Ovary (tissue), 9 donors: ENCODE data around the gene DAAM1. TPM values are rescaled to one million over a fixed set of nuclear protein-coding genes. Genes with fewer than 3 reads are reported as not detected.

ENCODE experiments used
- DNase-seq, 5 donors: peaks; one replicate each; pipeline ENCODE4 v3.0.0-alpha.2; 2019 to 2020
- H3K27ac ChIP-seq, 2 donors: fragments of 200-600 bp; one replicate each; pipeline versions ENCODE4 v1.5.1 to v1.8.0; 2019 to 2022
- H3K27me3 ChIP-seq: fragments of 200-600 bp; one replicate; pipeline ENCODE4 v1.8.0; 2022
- H3K36me3 ChIP-seq: fragments of 200-600 bp; sonication (generic); one replicate; pipeline ENCODE4 v1.5.1; 2019
- H3K4me1 ChIP-seq: one replicate; pipeline ENCODE4 v1.8.1; 2013; ENCODE audit warnings: mild to moderate bottlenecking, moderate library complexity; ENCODE audit not compliant: insufficient read depth
- H3K4me3 ChIP-seq: fragments of 200-600 bp; sonication (generic); one replicate; pipeline ENCODE4 v1.5.1; 2017
- H3K9me3 ChIP-seq, 2 donors: fragments of 200-600 bp in 1 of 2; sonication (generic) in 1 of 2; one replicate each; pipeline versions ENCODE4 v1.5.1 to v1.8.1; 2013 to 2019; ENCODE audit warnings: mild to moderate bottlenecking in 1 of 2, moderate library complexity in 1 of 2
- EP300 ChIP-seq: sonication (generic); formaldehyde crosslinking; IDR thresholded peaks from one replicate; pipeline ENCODE4 v1.6.1; 2017; ENCODE audit warnings: antibody characterized with exemption
- POLR2A ChIP-seq: fragments of 450-650 bp; IDR thresholded peaks from one replicate; pipeline ENCODE4 v1.6.1; 2017; ENCODE audit warnings: antibody characterized with exemption, mild to moderate bottlenecking, moderate library complexity
- WGBS, 3 donors: extraction: QIAGEN DNeasy Blood & Tissue Kit in 1 of 3; methylation state at CpG; one replicate each; pipeline versions ENCODE4 v1.1.5 to v1.1.7; 2013 to 2017; 5-methylcytosine and 5-hydroxymethylcytosine counted together
- intact Hi-C, 4 donors: fragments of 100-400 bp; cut with DNase I; formaldehyde crosslinking; loops; one replicate each; pipeline versions ENCODE4 v1.11.0 to v1.15.1; 2022 to 2023
- polyA plus RNA-seq, 2 donors: library from polyadenylated mRNA; stranded (reverse); fragments of 200-250 nt in 1 of 2; fragments of 350-450 nt in 1 of 2; fragmentation: Illumina TruSeq in 1 of 2; extraction: RNeasy Lipid Tissue Mini Kit (QIAGEN cat#74804) in 1 of 2; gene quantifications; one replicate each; pipeline ENCODE4 v1.2.3, GENCODE V29; 2013 to 2014
- total RNA-seq, 7 donors: library from RNA; depleted of rRNA in 2 of 7; stranded (reverse); fragments of >200 nt in 2 of 7; fragmentation: NEBNext Ultra II Directional in 3 of 7; extraction: Animal tissue kit (Norgen Biotek cat#: 25700) in 3 of 7; gene quantifications; one replicate each; pipeline versions ENCODE4 v1.1.0 to v1.2.4, GENCODE V29; 2016 to 2023
- TF ChIP-seq, protein P1 (sequence below), 3 donors: fragments of 450-650 bp in 2 of 3; fragments of 200-600 bp in 1 of 3; IDR thresholded peaks; one replicate each; pipeline versions ENCODE4 v1.5.1 to v1.8.0; 2016 to 2022; ENCODE audit warnings: antibody characterized with exemption in 3 of 3, mild to moderate bottlenecking in 1 of 3
- donor health status: DM: no; HTN: no; CAD: no; lungs with moderate emphysema.
- donor health status: DM: no; HTN: no; CAD: no.
- donor health status: Bipolar disorder and iron deficiency.
- donor health status: DM: yes; HTN: yes; CAD: no.
- donor health status: DM: no; HTN: no; CAD: no.
- donor health status: DM: yes; HTN: yes; CAD: no.

DAAM1 gene
- total and polyA plus RNA-seq, 9 donors = 19.0 to 83.3 (median 35.3) TPM

- intact Hi-C loops = loop anchor here in 1 of 4 donors (10.0 kb wide), 1 partner anchor 63 kb away; no protein-coding TSS in a partner anchor
- TF ChIP-seq POLR2A = no peak
- TF ChIP-seq, protein P1, sequence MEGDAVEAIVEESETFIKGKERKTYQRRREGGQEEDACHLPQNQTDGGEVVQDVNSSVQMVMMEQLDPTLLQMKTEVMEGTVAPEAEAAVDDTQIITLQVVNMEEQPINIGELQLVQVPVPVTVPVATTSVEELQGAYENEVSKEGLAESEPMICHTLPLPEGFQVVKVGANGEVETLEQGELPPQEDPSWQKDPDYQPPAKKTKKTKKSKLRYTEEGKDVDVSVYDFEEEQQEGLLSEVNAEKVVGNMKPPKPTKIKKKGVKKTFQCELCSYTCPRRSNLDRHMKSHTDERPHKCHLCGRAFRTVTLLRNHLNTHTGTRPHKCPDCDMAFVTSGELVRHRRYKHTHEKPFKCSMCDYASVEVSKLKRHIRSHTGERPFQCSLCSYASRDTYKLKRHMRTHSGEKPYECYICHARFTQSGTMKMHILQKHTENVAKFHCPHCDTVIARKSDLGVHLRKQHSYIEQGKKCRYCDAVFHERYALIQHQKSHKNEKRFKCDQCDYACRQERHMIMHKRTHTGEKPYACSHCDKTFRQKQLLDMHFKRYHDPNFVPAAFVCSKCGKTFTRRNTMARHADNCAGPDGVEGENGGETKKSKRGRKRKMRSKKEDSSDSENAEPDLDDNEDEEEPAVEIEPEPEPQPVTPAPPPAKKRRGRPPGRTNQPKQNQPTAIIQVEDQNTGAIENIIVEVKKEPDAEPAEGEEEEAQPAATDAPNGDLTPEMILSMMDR (IDR thresholded peaks at IDR 0.05) = no peak
- no peak for TF ChIP-seq EP300
- Histone ChIP-seq H3K36me3 (no peaks in the 10 kb centered on the region), H3K4me3 (no peak overlapping the region), H3K4me1 (peaks cover 1% of the 10 kb centered on the region), H3K9me3 (no peaks in the 10 kb centered on the region), H3K27ac (no peak overlapping the region), H3K27me3 (no peaks in the 10 kb centered on the region)
- no peak for DNase-seq
- 90 to 94% (median 93%) methylated on average over 10 of the region's 10 CpGs for WGBS, 3 donors
Observed at GRCh38 chr14:59268011-59268410, 79.5 kb downstream of the DAAM1 start.

- TF ChIP-seq, protein P1 (IDR thresholded peaks at IDR 0.05) = no peak
- no peak for TF ChIP-seq EP300
- no peak for TF ChIP-seq POLR2A
- no peaks in the 10 kb centered on the region for H3K4me1 ChIP-seq
- H3K27ac ChIP-seq = no peak overlapping the region
- 96 to 97% (median 96%) methylated on average over 5 of the region's 5 CpGs for WGBS, 3 donors
- H3K4me3 ChIP-seq = no peak overlapping the region
- DNase-seq = no peak
- intact Hi-C loops = loop anchor here in 1 of 4 donors (10.0 kb wide), 1 partner anchor 64 kb away; no protein-coding TSS in a partner anchor
- H3K9me3 ChIP-seq = no peaks in the 10 kb centered on the region
- H3K27me3 ChIP-seq = no peaks in the 10 kb centered on the region
- no peaks in the 10 kb centered on the region for H3K36me3 ChIP-seq
Observed at GRCh38 chr14:59268858-59269257, 80.4 kb downstream of the DAAM1 start.

DNA sequence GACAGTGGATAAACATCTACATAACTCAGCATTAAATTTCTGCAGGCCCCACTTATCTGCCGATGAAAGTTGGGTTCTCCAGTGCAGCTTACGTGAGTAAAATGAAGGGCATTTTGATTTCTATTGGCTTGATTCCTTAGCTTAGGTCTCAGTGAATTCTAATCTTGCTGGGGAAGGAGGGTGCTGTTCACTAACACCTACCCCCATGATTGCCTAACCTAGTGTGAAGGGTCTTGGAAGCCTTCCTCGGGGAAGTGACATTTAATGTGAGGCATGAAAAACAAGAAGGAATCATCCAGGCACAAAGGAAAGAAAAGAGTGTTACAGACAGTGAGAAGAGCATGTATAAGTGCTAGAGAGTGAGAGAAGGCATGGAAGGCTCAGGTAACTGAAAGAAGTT is 81.0 kb downstream of the DAAM1 start:
- intact Hi-C loops = loop anchor here in 1 of 4 donors (10.0 kb wide), 1 partner anchor 65 kb away; no protein-coding TSS in a partner anchor
- no peak for DNase-seq
- Histone ChIP-seq H3K4me3 (no peak overlapping the region), H3K4me1 (peaks cover 2% of the 10 kb centered on the region), H3K27me3 (no peaks in the 10 kb centered on the region), H3K36me3 (no peaks in the 10 kb centered on the region), H3K27ac (no peak overlapping the region), H3K9me3 (no peaks in the 10 kb centered on the region)
- TF ChIP-seq, protein P1 (IDR thresholded peaks at IDR 0.05) = no peak
- no peak for TF ChIP-seq EP300
- 93 to 96% (median 95%) methylated on average over 3 of the region's 3 CpGs for WGBS, 3 donors

GRCh38 chr14:59271256-59271655 is 82.8 kb downstream of the DAAM1 start:
- Histone ChIP-seq H3K36me3 (no peaks in the 10 kb centered on the region), H3K27me3 (no peaks in the 10 kb centered on the region), H3K4me3 (no peak overlapping the region), H3K27ac (no peak overlapping the region), H3K9me3 (no peaks in the 10 kb centered on the region), H3K4me1 (peaks cover 6% of the 10 kb centered on the region)
- TF ChIP-seq, protein P1 (IDR thresholded peaks at IDR 0.05) = no peak
- TF ChIP-seq EP300 = no peak
- intact Hi-C loops = no loop called here
- no peak for DNase-seq
- 91 to 94% (median 91%) methylated on average over 2 of the region's 2 CpGs for WGBS, 3 donors
